H9 (cell line): Measurements from ENCODE around the gene FEN1. TPM values are rescaled to one million over a fixed set of nuclear protein-coding genes. Genes with fewer than 3 reads are reported as not detected.

ENCODE experiments used
- DNase-seq: peaks from one replicate; pipeline ENCODE4 v3.0.0-alpha.2; 2017
- H2AFZ ChIP-seq: one replicate; pipeline ENCODE4 v1.6.1; 2013; ENCODE audit warnings: mild to moderate bottlenecking, low read length, control low read depth, moderate library complexity
- H2AK5ac ChIP-seq: 2 replicates; pipeline ENCODE4 v1.6.1; 2013; ENCODE audit warnings: low read length, control low read depth, mixed read lengths; ENCODE audit not compliant: insufficient read length
- H2BK120ac ChIP-seq: one replicate; pipeline ENCODE4 v1.6.1; 2013; ENCODE audit warnings: low read depth, mild to moderate bottlenecking, low read length, control low read depth, inconsistent platforms; ENCODE audit not compliant: poor library complexity, severe bottlenecking
- H2BK12ac ChIP-seq: 2 replicates; pipeline ENCODE4 v1.6.1; 2013; ENCODE audit warnings: low read length, control low read depth, mixed read lengths, low read depth; ENCODE audit not compliant: insufficient read length
- H2BK15ac ChIP-seq: 2 replicates; pipeline ENCODE4 v1.6.1; 2013; ENCODE audit warnings: low read depth, low read length, control low read depth
- H2BK20ac ChIP-seq: one replicate; pipeline ENCODE4 v1.6.1; 2013; ENCODE audit warnings: low read depth, mild to moderate bottlenecking, low read length, control low read depth, inconsistent platforms; ENCODE audit not compliant: poor library complexity, severe bottlenecking
- H2BK5ac ChIP-seq: 2 replicates; pipeline ENCODE4 v1.6.1; 2013; ENCODE audit warnings: low read length, control low read depth, mixed read lengths; ENCODE audit not compliant: insufficient read length
- H3K14ac ChIP-seq: 2 replicates; pipeline ENCODE4 v1.6.1; 2013; ENCODE audit warnings: low read length, control low read depth; ENCODE audit not compliant: insufficient read depth
- H3K18ac ChIP-seq: 2 replicates; pipeline ENCODE4 v1.6.1; 2013; ENCODE audit warnings: low read depth, mild to moderate bottlenecking, mixed read lengths, low read length, control low read depth; ENCODE audit not compliant: insufficient read length
- H3K23ac ChIP-seq: 2 replicates; pipeline ENCODE4 v1.6.1; 2013; ENCODE audit warnings: low read length, control low read depth, mixed read lengths, low read depth; ENCODE audit not compliant: insufficient read length
- H3K23me2 ChIP-seq: 2 replicates; pipeline ENCODE4 v1.6.1; 2013; ENCODE audit warnings: low read depth, mild to moderate bottlenecking, mixed read lengths, low read length, control low read depth; ENCODE audit not compliant: insufficient read length, poor library complexity, severe bottlenecking
- H3K27ac ChIP-seq: 2 replicates; pipeline ENCODE4 v1.5.1; 2013; ENCODE audit warnings: low read length, control low read depth, mixed read lengths, low read depth; ENCODE audit not compliant: insufficient read length
- H3K27me3 ChIP-seq: 2 replicates; pipeline ENCODE4 v1.6.1; 2013; ENCODE audit warnings: low read length, control low read depth, inconsistent platforms; ENCODE audit not compliant: insufficient read depth
- H3K4ac ChIP-seq: 2 replicates; pipeline ENCODE4 v1.6.1; 2013; ENCODE audit warnings: low read depth, mild to moderate bottlenecking, control low read depth, inconsistent platforms, low read length, moderate library complexity
- H3K4me1 ChIP-seq: 2 replicates; pipeline ENCODE4 v1.6.1; 2013; ENCODE audit warnings: low read length, control low read depth, inconsistent platforms; ENCODE audit not compliant: insufficient read depth
- H3K4me2 ChIP-seq: 2 replicates; pipeline ENCODE4 v1.6.1; 2013; ENCODE audit warnings: low read length, control low read depth, mixed read lengths; ENCODE audit not compliant: insufficient read length, insufficient read depth
- H3K56ac ChIP-seq: 2 replicates; pipeline ENCODE4 v1.6.1; 2013; ENCODE audit warnings: low read depth, mild to moderate bottlenecking, mixed read lengths, low read length, control low read depth; ENCODE audit not compliant: insufficient read length
- H3K79me1 ChIP-seq: 2 replicates; pipeline ENCODE4 v1.6.1; 2013; ENCODE audit warnings: low read depth, mild to moderate bottlenecking, moderate library complexity, low read length, control low read depth, inconsistent platforms; ENCODE audit not compliant: insufficient read depth, poor library complexity, severe bottlenecking
- H3K79me2 ChIP-seq: 2 replicates; pipeline ENCODE4 v1.6.1; 2013; ENCODE audit warnings: low read length, control low read depth, inconsistent platforms; ENCODE audit not compliant: insufficient read depth
- H3K9ac ChIP-seq: 2 replicates; pipeline ENCODE4 v1.6.1; 2013; ENCODE audit warnings: low read length, control low read depth, mixed read lengths; ENCODE audit not compliant: insufficient read length; ENCODE audit errors: extremely low read depth
- H3K9me3 ChIP-seq: one replicate; pipeline ENCODE4 v1.6.1; 2013; ENCODE audit warnings: low read depth, low read length, inconsistent platforms; ENCODE audit not compliant: control insufficient read depth
- H3T11ph ChIP-seq: one replicate; pipeline ENCODE4 v1.6.1; 2013; ENCODE audit warnings: mild to moderate bottlenecking, low read length, control low read depth, inconsistent platforms
- H4K20me1 ChIP-seq: one replicate; pipeline ENCODE4 v1.6.1; 2013; ENCODE audit not compliant: control insufficient read depth, insufficient read length, insufficient read depth
- H4K5ac ChIP-seq: 2 replicates; pipeline ENCODE4 v1.6.1; 2013; ENCODE audit warnings: low read depth, mild to moderate bottlenecking, mixed read lengths, low read length, control low read depth; ENCODE audit not compliant: insufficient read length
- H4K8ac ChIP-seq: replicated peaks from 2 replicates; pipeline ENCODE4 v1.6.1; 2013; ENCODE audit warnings: low read length, control low read depth, mixed read lengths, low read depth; ENCODE audit not compliant: insufficient read length
- H4K91ac ChIP-seq: 2 replicates; pipeline ENCODE4 v1.6.1; 2013; ENCODE audit warnings: low read depth, mild to moderate bottlenecking, moderate library complexity, mixed read lengths, low read length, control low read depth; ENCODE audit not compliant: insufficient read length
- H3K27ac Mint-ChIP-seq, 3 experiments: 2 replicates in 2 of 3; 3 replicates in 1 of 3; pipeline ENCODE4 v1.8.0; 2020 to 2021; ENCODE audit warnings: mixed read lengths in 3 of 3, mild to moderate bottlenecking in 1 of 3, moderate library complexity in 1 of 3
- H3K27me3 Mint-ChIP-seq: 2 replicates; pipeline ENCODE4 v1.8.0; 2021; ENCODE audit warnings: low read depth, mild to moderate bottlenecking, moderate library complexity, mixed read lengths
- H3K36me3 Mint-ChIP-seq, 3 experiments: 2 replicates in 2 of 3; 3 replicates in 1 of 3; pipeline ENCODE4 v1.8.0; 2020 to 2021; ENCODE audit warnings: low read depth in 3 of 3, mixed read lengths in 3 of 3; ENCODE audit not compliant: insufficient read depth in 1 of 3
- H3K4me1 Mint-ChIP-seq, 2 experiments: 2 replicates each; pipeline ENCODE4 v1.8.0; 2020; ENCODE audit warnings: mixed read lengths in 2 of 2
- H3K4me3 Mint-ChIP-seq, 2 experiments: 2 replicates in 1 of 2; 3 replicates in 1 of 2; pipeline ENCODE4 v1.8.0; 2020 to 2021; ENCODE audit warnings: mild to moderate bottlenecking in 2 of 2, mixed read lengths in 2 of 2, moderate library complexity in 1 of 2
- H3K9me3 Mint-ChIP-seq, 2 experiments: 2 replicates in 1 of 2; 3 replicates in 1 of 2; pipeline ENCODE4 v1.8.0; 2020; ENCODE audit warnings: mild to moderate bottlenecking in 2 of 2, mixed read lengths in 2 of 2, moderate library complexity in 1 of 2
- WGBS: extraction: QIAGEN DNeasy Blood & Tissue Kit; methylation state at CpG from one replicate; pipeline ENCODE4 v1.1.7; 2013; ENCODE audit warnings: missing lambda C conversion rate, low lambda C conversion rate, mixed read lengths; ENCODE audit not compliant: insufficient read length; ENCODE audit errors: extremely low coverage; 5-methylcytosine and 5-hydroxymethylcytosine counted together
- total RNA-seq: library from RNA; stranded (reverse); gene quantifications from 2 replicates; pipeline ENCODE4 v1.2.1, GENCODE V29; 2021
- TF ChIP-seq, protein P1 (sequence below): fragments of 200-600 bp; sonication (generic); conservative IDR thresholded peaks from 3 replicates; pipeline ENCODE4 v1.8.0; 2021; ENCODE audit warnings: antibody characterized with exemption, mild to moderate bottlenecking

Gene FEN1
- total RNA-seq, 1 experiment from 2014 or later, result 114 TPM

DNA sequence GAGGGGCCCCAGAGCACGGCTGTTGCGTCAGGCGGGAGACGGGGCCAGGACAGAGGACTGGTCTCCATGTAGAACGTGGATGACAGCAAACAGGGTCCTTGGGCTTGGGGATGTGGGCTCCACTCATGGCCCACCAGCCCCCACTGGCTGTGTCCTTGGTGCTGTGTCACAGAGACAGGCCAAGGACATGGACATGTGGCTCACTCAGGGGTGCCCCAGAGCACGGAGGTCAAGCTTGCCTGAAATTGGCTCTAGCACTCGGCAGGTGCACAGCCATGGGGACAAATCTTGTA is 49.8 kb downstream of the FEN1 start:
- H3K9ac ChIP-seq, result no peak overlapping the region
- H3K4ac ChIP-seq, result no peak overlapping the region
- peaks cover 0 to 6% of the 10 kb centered on the region in 2 experiments; a peak in 3 of 4 replicates for H3K4me1 Mint-ChIP-seq
- H3T11ph ChIP-seq, result no peak overlapping the region
- no peak for DNase-seq
- H2BK12ac ChIP-seq, result no peak overlapping the region
- no CpG with 5 or more reads among the region's 7 CpGs for WGBS
- no peak overlapping the region for H2AFZ ChIP-seq
- no peaks in the 10 kb centered on the region for H3K27me3 Mint-ChIP-seq
- peaks cover 2% of the 10 kb centered on the region for H3K79me1 ChIP-seq
- no peak overlapping the region for H3K14ac ChIP-seq
- no peak overlapping the region for H4K8ac ChIP-seq
- no peaks in the 10 kb centered on the region for H3K27me3 ChIP-seq
- no peak overlapping the region for H2BK15ac ChIP-seq
- H3K56ac ChIP-seq, result no peak overlapping the region
- H4K5ac ChIP-seq, result peak overlapping the region; percentile 48
- H4K91ac ChIP-seq, result no peak overlapping the region
- H3K27ac Mint-ChIP-seq, result no peak overlapping the region
- H3K4me1 ChIP-seq, result no peaks in the 10 kb centered on the region
- H3K4me2 ChIP-seq, result no peak overlapping the region
- peaks cover 67 to 92% (median 90%) of the 10 kb centered on the region in 3 experiments for H3K36me3 Mint-ChIP-seq
- no peak overlapping the region for H2BK120ac ChIP-seq
- no peak overlapping the region for H3K27ac ChIP-seq
- no peaks in the 10 kb centered on the region for H3K23me2 ChIP-seq
- H3K9me3 ChIP-seq, result no peaks in the 10 kb centered on the region
- H3K23ac ChIP-seq, result no peak overlapping the region
- TF ChIP-seq, protein P1, sequence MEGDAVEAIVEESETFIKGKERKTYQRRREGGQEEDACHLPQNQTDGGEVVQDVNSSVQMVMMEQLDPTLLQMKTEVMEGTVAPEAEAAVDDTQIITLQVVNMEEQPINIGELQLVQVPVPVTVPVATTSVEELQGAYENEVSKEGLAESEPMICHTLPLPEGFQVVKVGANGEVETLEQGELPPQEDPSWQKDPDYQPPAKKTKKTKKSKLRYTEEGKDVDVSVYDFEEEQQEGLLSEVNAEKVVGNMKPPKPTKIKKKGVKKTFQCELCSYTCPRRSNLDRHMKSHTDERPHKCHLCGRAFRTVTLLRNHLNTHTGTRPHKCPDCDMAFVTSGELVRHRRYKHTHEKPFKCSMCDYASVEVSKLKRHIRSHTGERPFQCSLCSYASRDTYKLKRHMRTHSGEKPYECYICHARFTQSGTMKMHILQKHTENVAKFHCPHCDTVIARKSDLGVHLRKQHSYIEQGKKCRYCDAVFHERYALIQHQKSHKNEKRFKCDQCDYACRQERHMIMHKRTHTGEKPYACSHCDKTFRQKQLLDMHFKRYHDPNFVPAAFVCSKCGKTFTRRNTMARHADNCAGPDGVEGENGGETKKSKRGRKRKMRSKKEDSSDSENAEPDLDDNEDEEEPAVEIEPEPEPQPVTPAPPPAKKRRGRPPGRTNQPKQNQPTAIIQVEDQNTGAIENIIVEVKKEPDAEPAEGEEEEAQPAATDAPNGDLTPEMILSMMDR, result no peak
- H3K4me3 Mint-ChIP-seq, result no peak overlapping the region
- H4K20me1 ChIP-seq, result peaks cover 3% of the 10 kb centered on the region
- H2BK20ac ChIP-seq, result no peak overlapping the region
- no peaks in the 10 kb centered on the region for H3K9me3 Mint-ChIP-seq
- no peak overlapping the region for H3K18ac ChIP-seq
- H2BK5ac ChIP-seq, result no peak overlapping the region
- no peak overlapping the region for H2AK5ac ChIP-seq
- H3K79me2 ChIP-seq, result no peaks in the 10 kb centered on the region; the same call in 1 of the 2 replicates
